Activated T-helper 1 cell treated with anti-CD3 and anti-CD28 coated beads, Interleukin-2, amount 50 U/mL, for 16 hours (primary cell): ENCODE results near the gene USH1C.

ENCODE experiments used
- DNase-seq, 2 donors: peaks; one replicate each; pipeline ENCODE4 v3.0.0-alpha.2; 2020; ENCODE audit warnings: low read depth in 1 of 2, low spot score in 1 of 2

USH1C gene

GRCh38 chr11:17544181-17544622 is at the start of gene USH1C:
Gene USH1C (minus strand): TSS chr11:17544416. CDS start chr11:17544307, 109 bp downstream.
- no peak for DNase-seq

GRCh38 chr11:17593466-17594245 is 49.4 kb upstream of the USH1C start:
- no peak for DNase-seq

GRCh38 chr11:17591293-17591692 is 47.1 kb upstream of the USH1C start:
- no peak for DNase-seq

GRCh38 chr11:17590463-17590862 is 46.2 kb upstream of the USH1C start:
- no peak for DNase-seq

- no peak for DNase-seq
These were observed 44.5 kb upstream of the USH1C start for GRCh38 chr11:17588721-17589120.

GRCh38 chr11:17588166-17588565 is 44.0 kb upstream of the USH1C start:
- DNase-seq: no peak

- no peak for DNase-seq
These were observed 41.9 kb upstream of the USH1C start for GRCh38 chr11:17585911-17586695.

- DNase-seq: no peak
These were observed 37.5 kb upstream of the USH1C start for GRCh38 chr11:17581732-17582053.

GRCh38 chr11:17581036-17581731 is 37.0 kb upstream of the USH1C start:
- no peak for DNase-seq

GRCh38 chr11:17580271-17580670 is 36.1 kb upstream of the USH1C start:
- no peak for DNase-seq

GRCh38 chr11:17579451-17579850 is 35.2 kb upstream of the USH1C start:
- no peak for DNase-seq

- no peak for DNase-seq
These were observed 34.7 kb upstream of the USH1C start for GRCh38 chr11:17578958-17579357.

- no peak for DNase-seq
These were observed 34.1 kb upstream of the USH1C start for GRCh38 chr11:17578296-17578695.

- DNase-seq: no peak
These were observed 31.5 kb upstream of the USH1C start for GRCh38 chr11:17575431-17576425.

GRCh38 chr11:17574141-17575091 is 30.2 kb upstream of the USH1C start:
- no peak for DNase-seq

- no peak for DNase-seq
These were observed 29.3 kb upstream of the USH1C start for GRCh38 chr11:17573526-17573925.

GRCh38 chr11:17572791-17573460 is 28.7 kb upstream of the USH1C start:
- no peak for DNase-seq

GRCh38 chr11:17572359-17572690 is 28.1 kb upstream of the USH1C start:
- DNase-seq: no peak
